ENCODE measurements around the gene PRSS2. TPM values are rescaled to one million over a fixed set of nuclear protein-coding genes. Genes with fewer than 3 reads are reported as not detected.
"Not testable (repeated sequence)": the region's sequence is repeated elsewhere in the genome, so short reads cannot be mapped to it uniquely, and the experiment has no call there.

The PRSS2 gene
- total RNA-seq, 1 experiment from 2014 or later = 9.3 TPM

DNA sequence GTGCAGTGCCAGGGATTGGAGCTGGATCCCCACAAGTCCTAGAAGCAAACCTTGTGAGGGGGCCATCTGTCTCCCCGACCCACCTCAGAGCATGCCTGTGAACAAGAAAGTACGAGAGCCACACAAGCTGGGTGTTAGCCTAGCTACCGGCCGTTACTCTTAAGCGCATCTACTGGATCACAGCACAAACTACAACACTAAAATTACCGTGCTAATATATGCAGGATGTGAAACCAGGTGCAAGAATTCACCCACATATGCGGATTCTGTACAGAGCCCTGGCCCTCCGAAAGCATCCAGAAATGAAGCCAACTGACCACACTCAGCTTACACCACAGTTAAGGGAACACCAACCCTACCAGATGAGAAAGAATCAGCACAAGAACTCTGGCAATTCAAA, 37.5 kb upstream of the PRSS2 start:
- Mint-ChIP-seq H3K9me3 (ENCODE audit: unreplicated experiment) (no peaks in the 10 kb centered on the region), H3K27ac (ENCODE audit: unreplicated experiment) (no peak overlapping the region), H3K27me3 (ENCODE audit: insufficient read depth, unreplicated experiment) (peaks cover 19% of the 10 kb centered on the region), H3K36me3 (ENCODE audit: insufficient read depth, unreplicated experiment) (no peaks in the 10 kb centered on the region), H3K4me1 (ENCODE audit: low read depth, unreplicated experiment) (no peaks in the 10 kb centered on the region), H3K4me3 (ENCODE audit: unreplicated experiment) (no peak overlapping the region)
- CTCF ChIA-PET = no interaction called here
- DNase-seq = no peak
- BruUV-seq (replicated peaks) = no TSS peak
- Histone ChIP-seq H3K4me3 (ENCODE audit: low read depth, low read length) (no peak overlapping the region), H3K36me3 (ENCODE audit: control insufficient read depth, insufficient read depth, low read length) (no peaks in the 10 kb centered on the region), H3K27me3 (replicated peaks; ENCODE audit: control insufficient read depth, insufficient read depth, low read length) (no peaks in the 10 kb centered on the region), H3K9me3 (no peaks in the 10 kb centered on the region), H3K4me1 (no peaks in the 10 kb centered on the region)
- TF ChIP-seq, protein P1, sequence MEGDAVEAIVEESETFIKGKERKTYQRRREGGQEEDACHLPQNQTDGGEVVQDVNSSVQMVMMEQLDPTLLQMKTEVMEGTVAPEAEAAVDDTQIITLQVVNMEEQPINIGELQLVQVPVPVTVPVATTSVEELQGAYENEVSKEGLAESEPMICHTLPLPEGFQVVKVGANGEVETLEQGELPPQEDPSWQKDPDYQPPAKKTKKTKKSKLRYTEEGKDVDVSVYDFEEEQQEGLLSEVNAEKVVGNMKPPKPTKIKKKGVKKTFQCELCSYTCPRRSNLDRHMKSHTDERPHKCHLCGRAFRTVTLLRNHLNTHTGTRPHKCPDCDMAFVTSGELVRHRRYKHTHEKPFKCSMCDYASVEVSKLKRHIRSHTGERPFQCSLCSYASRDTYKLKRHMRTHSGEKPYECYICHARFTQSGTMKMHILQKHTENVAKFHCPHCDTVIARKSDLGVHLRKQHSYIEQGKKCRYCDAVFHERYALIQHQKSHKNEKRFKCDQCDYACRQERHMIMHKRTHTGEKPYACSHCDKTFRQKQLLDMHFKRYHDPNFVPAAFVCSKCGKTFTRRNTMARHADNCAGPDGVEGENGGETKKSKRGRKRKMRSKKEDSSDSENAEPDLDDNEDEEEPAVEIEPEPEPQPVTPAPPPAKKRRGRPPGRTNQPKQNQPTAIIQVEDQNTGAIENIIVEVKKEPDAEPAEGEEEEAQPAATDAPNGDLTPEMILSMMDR (IDR thresholded peaks at IDR 0.05; ENCODE audit: insufficient read depth in 1 of 2, low read depth in 1 of 2, low read length in 1 of 2, severe bottlenecking in 1 of 2, unreplicated experiment in 1 of 2) = no peak
- intact Hi-C loops (cut with micrococcal nuclease; ENCODE audit: unreplicated experiment) = no loop called here
- POLR2A ChIA-PET = no interaction called here

DNA sequence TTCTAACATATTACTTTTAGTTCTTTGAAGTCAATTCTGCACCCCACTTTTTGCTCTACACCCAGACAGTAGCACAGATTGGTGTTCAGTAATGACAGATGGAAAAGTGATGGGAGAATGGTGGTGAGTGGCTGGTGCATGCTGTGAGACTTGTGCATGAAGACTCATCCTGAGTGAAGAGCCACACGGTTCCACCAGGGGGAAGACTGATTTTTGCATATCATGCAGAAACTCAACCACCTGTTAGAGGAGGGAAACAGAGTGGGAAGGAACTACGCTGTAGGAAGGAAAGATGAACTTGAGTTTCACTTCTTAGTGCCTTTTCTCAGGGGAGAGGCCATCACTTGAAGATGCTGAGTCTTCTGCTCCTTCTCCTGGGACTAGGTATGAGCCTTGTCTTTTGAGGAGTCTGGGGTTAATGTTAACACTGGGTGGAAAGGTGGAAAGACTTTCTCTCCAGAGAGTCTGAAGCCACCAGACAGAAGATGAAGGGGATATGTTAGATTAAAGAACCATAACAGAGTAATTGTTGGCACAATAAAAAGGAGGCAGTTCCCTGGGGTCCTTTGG, 30.8 kb upstream of the PRSS2 start:
- H3K36me3 Mint-ChIP-seq (ENCODE audit: insufficient read depth, unreplicated experiment) = no peaks in the 10 kb centered on the region
- H3K4me1 Mint-ChIP-seq (ENCODE audit: low read depth, unreplicated experiment) = no peaks in the 10 kb centered on the region
- CTCF ChIA-PET = interaction anchor here (1.0 to 1.7 kb wide), 2 partner anchors 43 kb away, joined by 9 to 15 read pairs; no protein-coding TSS in a partner anchor
- intact Hi-C loops (cut with micrococcal nuclease; ENCODE audit: unreplicated experiment) = loop anchor here (1.0 kb wide), 1 partner anchor 43 kb away; no protein-coding TSS in a partner anchor
- no peak overlapping the region for H3K4me3 Mint-ChIP-seq (ENCODE audit: unreplicated experiment)
- no peak overlapping the region for H3K27ac Mint-ChIP-seq (ENCODE audit: unreplicated experiment)
- TF ChIP-seq, protein P1 (IDR thresholded peaks at IDR 0.05; ENCODE audit: insufficient read depth in 1 of 2, low read depth in 1 of 2, low read length in 1 of 2, severe bottlenecking in 1 of 2, unreplicated experiment in 1 of 2) = peak; percentile 37 to 58
- peak in 1 of 2 experiments; percentile 37 for DNase-seq
- BruUV-seq (replicated peaks) = no TSS peak
- H3K4me1 ChIP-seq = no peaks in the 10 kb centered on the region
- H3K9me3 Mint-ChIP-seq (ENCODE audit: unreplicated experiment) = no peaks in the 10 kb centered on the region
- no peaks in the 10 kb centered on the region for H3K36me3 ChIP-seq (ENCODE audit: control insufficient read depth, insufficient read depth, low read length)
- no peaks in the 10 kb centered on the region for H3K9me3 ChIP-seq
- no peak overlapping the region for H3K4me3 ChIP-seq (ENCODE audit: low read depth, low read length)
- POLR2A ChIA-PET = no interaction called here
- no peaks in the 10 kb centered on the region for H3K27me3 ChIP-seq (replicated peaks; ENCODE audit: control insufficient read depth, insufficient read depth, low read length)
- peaks cover 19% of the 10 kb centered on the region for H3K27me3 Mint-ChIP-seq (ENCODE audit: insufficient read depth, unreplicated experiment)

DNA sequence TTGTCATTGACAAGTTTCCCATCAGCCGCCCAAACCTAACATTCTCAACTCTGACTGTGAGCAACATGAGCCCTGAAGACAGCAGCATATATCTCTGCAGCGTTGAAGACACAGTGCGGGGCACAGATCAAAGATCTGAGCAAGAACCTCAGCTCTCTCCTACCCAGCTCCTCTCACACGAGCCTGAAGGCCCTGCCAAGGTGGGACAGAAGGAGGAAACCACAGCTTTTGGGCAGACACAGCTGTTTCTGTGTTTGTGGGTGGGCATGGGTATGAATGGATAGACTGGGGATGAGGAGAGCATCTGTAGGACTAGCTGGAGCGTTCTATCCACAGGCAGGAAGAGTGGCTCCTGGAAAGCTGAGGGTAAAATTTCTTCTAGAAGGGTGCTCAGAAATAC, 30.0 kb upstream of the PRSS2 start:
- H3K4me3 Mint-ChIP-seq (ENCODE audit: unreplicated experiment) = no peak overlapping the region

DNA sequence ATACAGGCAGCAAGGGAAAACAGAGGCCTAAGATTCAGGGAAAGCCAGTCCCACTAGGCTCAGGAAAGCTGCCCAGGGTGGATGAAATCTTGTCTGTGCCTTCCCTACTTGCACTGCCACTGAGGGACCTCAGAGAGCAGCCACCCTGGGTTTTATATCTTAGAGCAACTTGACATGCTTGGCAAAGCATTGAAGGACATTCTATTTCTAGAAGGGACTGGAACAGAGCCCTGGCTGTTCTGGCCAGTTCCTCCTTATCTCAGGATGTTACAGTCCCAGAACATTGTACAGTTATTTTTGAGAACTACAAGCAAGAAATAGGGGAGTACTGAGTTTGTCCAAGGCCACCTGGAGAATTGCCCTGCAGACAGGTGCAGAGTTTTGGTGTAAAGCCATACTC, 28.8 kb upstream of the PRSS2 start:
- CTCF ChIA-PET = interaction anchor here (1.7 kb wide), 1 partner anchor 41 kb away, joined by 15 read pairs; no protein-coding TSS in a partner anchor
- intact Hi-C loops (cut with micrococcal nuclease; ENCODE audit: unreplicated experiment); DNase-seq; H3K36me3 Mint-ChIP-seq (ENCODE audit: insufficient read depth, unreplicated experiment); BruUV-seq (replicated peaks); H3K4me3 ChIP-seq (ENCODE audit: low read depth, low read length); POLR2A ChIA-PET; H3K4me3 Mint-ChIP-seq (ENCODE audit: unreplicated experiment); H3K36me3 ChIP-seq (ENCODE audit: control insufficient read depth, insufficient read depth, low read length); H3K27me3 ChIP-seq (replicated peaks; ENCODE audit: control insufficient read depth, insufficient read depth, low read length); H3K4me1 Mint-ChIP-seq (ENCODE audit: low read depth, unreplicated experiment); H3K9me3 Mint-ChIP-seq (ENCODE audit: unreplicated experiment); H3K4me1 ChIP-seq; H3K9me3 ChIP-seq; H3K27ac Mint-ChIP-seq (ENCODE audit: unreplicated experiment): not testable (repeated sequence)
- peaks cover 18% of the 10 kb centered on the region for H3K27me3 Mint-ChIP-seq (ENCODE audit: insufficient read depth, unreplicated experiment)

More for the DNA sequence above, 30.0 kb upstream of the PRSS2 start:
- Histone ChIP-seq H3K27me3 (replicated peaks; ENCODE audit: control insufficient read depth, insufficient read depth, low read length) (no peaks in the 10 kb centered on the region), H3K36me3 (ENCODE audit: control insufficient read depth, insufficient read depth, low read length) (no peaks in the 10 kb centered on the region), H3K4me3 (ENCODE audit: low read depth, low read length) (no peak overlapping the region), H3K9me3 (no peaks in the 10 kb centered on the region), H3K4me1 (no peaks in the 10 kb centered on the region)
- ChIA-PET CTCF (interaction anchor here (1.7 kb wide), 1 partner anchor 43 kb away, joined by 15 read pairs; no protein-coding TSS in a partner anchor), POLR2A (no interaction called here)
- Mint-ChIP-seq H3K9me3 (ENCODE audit: unreplicated experiment) (no peaks in the 10 kb centered on the region), H3K27me3 (ENCODE audit: insufficient read depth, unreplicated experiment) (peaks cover 18% of the 10 kb centered on the region), H3K4me1 (ENCODE audit: low read depth, unreplicated experiment) (no peaks in the 10 kb centered on the region), H3K36me3 (ENCODE audit: insufficient read depth, unreplicated experiment) (no peaks in the 10 kb centered on the region), H3K27ac (ENCODE audit: unreplicated experiment) (no peak overlapping the region)
- no peak for DNase-seq
- BruUV-seq (replicated peaks) = no TSS peak
- intact Hi-C loops (cut with micrococcal nuclease; ENCODE audit: unreplicated experiment) = loop anchor here (1.0 kb wide), 1 partner anchor 43 kb away; no protein-coding TSS in a partner anchor
- TF ChIP-seq, protein P1 (IDR thresholded peaks at IDR 0.05; ENCODE audit: insufficient read depth in 1 of 2, low read depth in 1 of 2, low read length in 1 of 2, severe bottlenecking in 1 of 2, unreplicated experiment in 1 of 2) = no peak

All from Caco-2 (cell line).